GM12878 (cell line): ENCODE results near the gene PRKAB2. TPM values are rescaled to one million over a fixed set of nuclear protein-coding genes. Genes with fewer than 3 reads are reported as not detected.

ENCODE experiments used
- ATAC-seq: fragments of 200-7000 bp; cut with Tn5 transposase; 3 replicates; pipeline ENCODE4 v1.9.1; 2020; ENCODE audit warnings: mild to moderate bottlenecking, moderate library complexity
- BruUV-seq: library from RNA; stranded (reverse); fragments of 400-500 nt; replicated peaks from 2 replicates; lab custom pipeline; 2021; lab: Mats Ljungman, UMichigan
- CTCF ChIA-PET: fragments of 300-600 bp; sonication (Branson Sonifier 250); formaldehyde crosslinking; extraction: SDS; loops from one replicate; lab custom pipeline; 2021; ENCODE audit warnings: inconsistent platforms; lab: Yijun Ruan, JAX
- POLR2A ChIA-PET: fragments of 350-600 bp; formaldehyde crosslinking; extraction: SDS; loops from one replicate; lab custom pipeline; 2021; ENCODE audit warnings: inconsistent platforms; lab: Charles Lee
- RAD21 ChIA-PET: fragments of 300-600 bp; sonication (Branson Sonifier 250); formaldehyde crosslinking; loops from one replicate; lab custom pipeline; 2023; ENCODE audit warnings: antibody characterized with exemption; ENCODE audit not compliant: unreplicated experiment; lab: Charles Lee
- SMC1A ChIA-PET: fragments of 300-600 bp; sonication (Branson Sonifier 250); formaldehyde crosslinking; loops from one replicate; lab custom pipeline; 2023; ENCODE audit not compliant: unreplicated experiment, uncharacterized antibody; lab: Charles Lee
- DNase-seq: peaks from one replicate; pipeline ENCODE4 v3.0.0-alpha.2; 2011; ENCODE audit warnings: low read depth, low spot score
- FAIRE-seq: peaks from 3 replicates; lab custom pipeline; 2011; peaks lifted over from hg19 to GRCh38; lab: Jason Lieb, UNC
- H2AFZ ChIP-seq: 2 replicates; pipeline ENCODE4 v1.6.0; 2011; ENCODE audit warnings: low read depth, low read length, control low read depth; ENCODE audit not compliant: control insufficient read depth
- H3K27ac ChIP-seq: 2 replicates; pipeline ENCODE4 v1.5.1; 2011; ENCODE audit warnings: control low read depth; ENCODE audit not compliant: control insufficient read depth, insufficient read depth
- H3K27me3 ChIP-seq, 2 experiments: replicated peaks in 1 of 2; 2 replicates each; pipeline versions ENCODE4 v1.6.0 to v1.6.1; 2011; ENCODE audit warnings: low read length in 1 of 2; ENCODE audit not compliant: control insufficient read depth in 2 of 2, insufficient read depth in 2 of 2
- H3K36me3 ChIP-seq, 2 experiments: 2 replicates each; pipeline ENCODE4 v1.5.1; 2011; ENCODE audit warnings: low read length in 1 of 2; ENCODE audit not compliant: control insufficient read depth in 2 of 2, insufficient read depth in 2 of 2
- H3K4me1 ChIP-seq: 2 replicates; pipeline ENCODE4 v1.6.1; 2011; ENCODE audit warnings: mild to moderate bottlenecking, low read length, moderate library complexity, mixed read lengths; ENCODE audit not compliant: control insufficient read depth, insufficient read depth
- H3K4me2 ChIP-seq: 2 replicates; pipeline ENCODE4 v1.6.0; 2011; ENCODE audit warnings: control low read depth; ENCODE audit not compliant: control insufficient read depth, insufficient read depth
- H3K4me3 ChIP-seq: fragments of 200-600 bp; sonication (generic); 2 replicates; pipeline ENCODE4 v1.5.1; 2016
- H3K79me2 ChIP-seq: 2 replicates; pipeline ENCODE4 v1.6.0; 2011; ENCODE audit warnings: low read length; ENCODE audit not compliant: control insufficient read depth, insufficient read depth
- H3K9ac ChIP-seq: 2 replicates; pipeline ENCODE4 v1.8.0; 2011; ENCODE audit warnings: low read length, control low read depth, mixed read lengths; ENCODE audit not compliant: control insufficient read depth, insufficient read depth
- H3K9me3 ChIP-seq: replicated peaks from 3 replicates; pipeline ENCODE4 v1.5.1; 2011; ENCODE audit warnings: mild to moderate bottlenecking, low read length; ENCODE audit not compliant: control insufficient read depth, insufficient read depth
- H4K20me1 ChIP-seq: 2 replicates; pipeline ENCODE4 v1.6.0; 2011; ENCODE audit not compliant: control insufficient read depth, insufficient read depth
- BCL11A ChIP-seq: IDR thresholded peaks from 2 replicates; pipeline ENCODE4 v1.6.1; 2011; ENCODE audit warnings: low read depth, low read length
- BHLHE40 ChIP-seq, 2 experiments: fragments of 450-650 bp in 1 of 2; IDR thresholded peaks; 2 replicates each; pipeline ENCODE4 v1.6.1; 2011 to 2017; ENCODE audit warnings: low read depth in 2 of 2, borderline replicate concordance in 1 of 2, improper control_type of control experiment in 1 of 2, low read length in 1 of 2, mild to moderate bottlenecking in 1 of 2
- CBX3 ChIP-seq: fragments of 200-600 bp; sonication (generic); IDR thresholded peaks from 2 replicates; pipeline ENCODE4 v1.6.1; 2016; ENCODE audit warnings: low read depth, borderline replicate concordance
- HDAC2 ChIP-seq: fragments of 200-600 bp; sonication (generic); IDR thresholded peaks from 2 replicates; pipeline ENCODE4 v1.6.1; 2017
- NR2C1 ChIP-seq: fragments of 450-650 bp; IDR thresholded peaks from 2 replicates; pipeline ENCODE4 v1.6.1; 2017; ENCODE audit warnings: antibody characterized with exemption, mild to moderate bottlenecking, moderate library complexity
- NR2F1 ChIP-seq: fragments of 450-650 bp; conservative IDR thresholded peaks from 2 replicates; pipeline ENCODE4 v1.6.1; 2017; ENCODE audit warnings: mild to moderate bottlenecking
- POU2F2 ChIP-seq: IDR thresholded peaks from 3 replicates; pipeline ENCODE4 v1.6.1; 2011; ENCODE audit warnings: low read depth, mild to moderate bottlenecking, low read length, borderline replicate concordance
- ZBED1 ChIP-seq: IDR thresholded peaks from 2 replicates; pipeline ENCODE4 v1.6.1; 2016; ENCODE audit warnings: borderline replicate concordance
- ZNF274 ChIP-seq: IDR thresholded peaks from one replicate; pipeline ENCODE4 v1.8.0; 2011; ENCODE audit not compliant: insufficient read length, insufficient read depth
- ZZZ3 ChIP-seq: IDR thresholded peaks from 2 replicates; pipeline ENCODE4 v1.6.1; 2011; ENCODE audit warnings: low read depth; ENCODE audit not compliant: control insufficient read depth, insufficient read length
- WGBS: methylation state at CpG from one replicate; pipeline ENCODE4 v1.1.6; 2016; ENCODE audit warnings: low lambda C conversion rate; ENCODE audit not compliant: insufficient replicate concordance, insufficient coverage; ENCODE audit errors: missing lambda C conversion rate; 5-methylcytosine and 5-hydroxymethylcytosine counted together
- in situ Hi-C: fragments of 300-500 bp; cut with MboI; formaldehyde crosslinking; loops from 9 replicates; pipeline ENCODE4 v1.14.3; 2018; ENCODE audit warnings: mixed read lengths
- intact Hi-C: fragments of 100-400 bp; cut with micrococcal nuclease; formaldehyde crosslinking; loops from one replicate; pipeline ENCODE4 v1.14.2; 2022; ENCODE audit not compliant: unreplicated experiment
- polyA plus RNA-seq, 11 experiments: library from polyadenylated mRNA; depleted of rRNA in 4 of 11; unstranded in 6 of 11; stranded (reverse) in 5 of 11; fragments of >200 nt; fragmentation: Nextera tagmentation in 4 of 11; fragmentation: Illumina TruSeq in 1 of 11; extraction: Ambion mirVana in 4 of 11; extraction: Trizol in 1 of 11; gene quantifications; 1 replicate in 1 of 11; 2 replicates in 10 of 11; pipeline versions ENCODE4 v1.2.1 to v1.2.3, GENCODE V29; 2011 to 2016; ENCODE audit warnings: inconsistent platforms in 2 of 11, missing spikeins in 2 of 11, low read depth in 1 of 11
- total RNA-seq, 4 experiments: library from RNA; depleted of rRNA in 3 of 4; stranded (reverse); fragments of >200 nt in 3 of 4; fragmentation: Illumina TruSeq in 1 of 4; extraction: Trizol in 1 of 4; gene quantifications; 2 replicates each; pipeline versions ENCODE4 v1.2.1 to v1.2.3, GENCODE V29; 2013 to 2021

The PRKAB2 gene
- total and polyA plus RNA-seq, 10 of the 15 experiments (the other 5 are each of a cell fraction or from before 2014, with no cell fraction given) = 2.2 to 26.4 (median 6.7) TPM

DNA sequence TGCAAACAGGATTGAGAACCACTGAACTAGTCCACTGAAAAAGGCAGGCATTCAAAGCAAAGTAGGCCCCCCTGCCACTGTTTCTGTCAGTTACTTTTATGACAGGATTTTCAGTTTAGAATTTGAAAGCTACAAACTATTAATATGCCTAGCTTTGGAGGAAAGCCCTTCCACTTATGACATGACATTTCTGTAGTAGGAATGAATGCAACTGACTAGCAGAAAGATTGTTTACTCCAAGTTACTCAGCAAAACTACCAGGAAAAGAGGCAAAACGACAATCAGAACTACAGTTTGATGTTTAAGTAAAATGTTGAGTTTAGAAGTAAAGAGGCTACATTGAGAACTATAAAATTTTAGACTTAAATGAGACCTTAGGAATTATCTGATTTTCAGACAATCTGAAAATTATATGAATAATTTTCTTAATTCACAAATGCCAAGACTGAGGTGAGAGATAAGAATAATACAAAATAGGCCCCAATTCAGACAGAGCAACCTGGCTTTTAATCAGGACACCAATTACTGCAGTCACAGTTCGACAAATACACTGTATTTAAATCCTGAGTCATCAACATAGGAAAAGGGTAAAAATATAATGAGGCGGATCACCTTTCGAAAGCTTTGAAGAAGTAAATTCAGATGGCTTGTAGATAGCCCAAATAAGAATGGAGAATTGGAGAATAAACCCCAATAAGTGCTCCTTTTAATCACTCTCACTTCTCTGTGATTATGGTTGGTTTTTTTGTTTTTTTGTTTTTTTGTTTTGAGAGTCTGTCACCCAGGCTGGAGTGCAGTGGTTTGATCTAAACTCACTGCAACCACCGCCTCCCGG, 2.2 kb downstream of the PRKAB2 start:
- DNase-seq = no peak
- Histone ChIP-seq H3K27ac (no peak overlapping the region; the same call in 1 of the 2 replicates), H3K4me3 (peak overlapping the region; percentile 89; the same call in 1 of the 2 replicates), H3K4me1 (no peaks in the 10 kb centered on the region), H3K27me3 (no peaks in the 10 kb centered on the region), H4K20me1 (no peaks in the 10 kb centered on the region), H3K9me3 (no peaks in the 10 kb centered on the region), H2AFZ (no peak overlapping the region), H3K36me3 (peaks cover 0 to 2% of the 10 kb centered on the region in 2 experiments; a peak in 1 of 4 replicates), H3K4me2 (peak overlapping the region; percentile 76), H3K9ac (0 out of 2 replicates have a peak overlapping the region, but pooled peaks have one; percentile 9), H3K79me2 (peaks cover 22% of the 10 kb centered on the region)
- ATAC-seq = no peak
- FAIRE-seq = no peak
- no TSS peak for BruUV-seq
- CTCF ChIA-PET = interaction anchor here (2.4 to 6.1 kb wide), 2 partner anchors 8 to 72 kb away, joined by 13 to 54 read pairs; partner anchors contain the start of gene CHD1L
- POLR2A ChIA-PET = interaction anchor here (1.3 kb wide), 1 partner anchor 73 kb away, joined by 4 read pairs; no protein-coding TSS in a partner anchor
- SMC1A ChIA-PET = interaction anchor here (1.0 to 2.5 kb wide), 2 partner anchors 72 to 74 kb away, joined by 3 to 11 read pairs; partner anchors contain the start of gene CHD1L
- RAD21 ChIA-PET = interaction anchor here (1.1 to 2.3 kb wide), 4 partner anchors 8 to 76 kb away, joined by 3 to 11 read pairs (median 5); partner anchors contain the start of gene CHD1L
- WGBS = 89% methylated on average over 6 of the region's 6 CpGs
- in situ Hi-C loops = loop anchor here (5.0 kb wide), 1 partner anchor 77 kb away; no protein-coding TSS in a partner anchor
- intact Hi-C loops = loop anchor here (5.0 kb wide), 1 partner anchor 57 kb away; the partner anchor contains the start of gene FMO5
- TF ChIP-seq ZNF274 = no peak

DNA sequence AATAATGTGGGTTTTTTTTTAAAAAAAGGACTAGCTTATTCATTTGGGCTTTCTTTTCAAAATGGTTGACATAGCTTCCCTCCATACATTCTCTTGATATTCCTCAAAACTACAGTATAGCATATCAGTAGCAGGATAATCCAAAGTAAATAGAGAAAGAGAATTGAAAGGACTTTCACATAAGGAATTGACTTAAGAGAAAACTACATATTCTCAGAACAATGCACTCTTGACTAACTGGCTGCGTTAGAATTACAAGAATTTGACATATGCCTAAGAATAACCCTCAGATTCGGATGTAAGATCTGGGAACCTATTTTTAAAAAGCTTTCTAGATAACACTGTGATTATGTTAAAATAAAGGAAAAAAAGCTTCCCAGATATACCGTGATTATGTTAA, 3.1 kb downstream of the PRKAB2 start:
- BruUV-seq = TSS peak; percentile 32
- H3K27me3 ChIP-seq = no peaks in the 10 kb centered on the region
- POLR2A ChIA-PET = interaction anchor here (1.3 kb wide), 2 partner anchors 56 to 74 kb away, joined by 3 to 4 read pairs; partner anchors contain the start of gene FMO5
- H3K9me3 ChIP-seq = no peaks in the 10 kb centered on the region
- in situ Hi-C loops (no loop called here), intact Hi-C loops (no loop called here)
- H4K20me1 ChIP-seq = no peaks in the 10 kb centered on the region
- peaks cover 22% of the 10 kb centered on the region for H3K79me2 ChIP-seq
- H2AFZ ChIP-seq = no peak overlapping the region
- no peaks in the 10 kb centered on the region for H3K4me1 ChIP-seq
- H3K4me3 ChIP-seq = no peak overlapping the region
- TF ChIP-seq BHLHE40 (IDR thresholded peaks at IDR 0.05; ENCODE audit: borderline replicate concordance in 1 of 2, low read depth in 2 of 2, low read length in 1 of 2) (no peak), ZZZ3 (no peak), NR2F1 (no peak), NR2C1 (no peak), POU2F2 (no peak), CBX3 (no peak), HDAC2 (no peak), ZBED1 (no peak), BCL11A (no peak)
- H3K36me3 ChIP-seq = peaks cover 0 to 2% of the 10 kb centered on the region in 2 experiments; a peak in 1 of 4 replicates
- H3K9ac ChIP-seq = no peak overlapping the region
- H3K27ac ChIP-seq = no peak overlapping the region
- 82% methylated on average over 3 of the region's 3 CpGs for WGBS
- SMC1A ChIA-PET = interaction anchor here (0.6 to 2.5 kb wide), 4 partner anchors 31 to 348 kb away, joined by 3 to 11 read pairs (median 3); no protein-coding TSS in a partner anchor
- ATAC-seq (no peak), DNase-seq (no peak), FAIRE-seq (no peak)
- CTCF ChIA-PET = interaction anchor here (0.9 to 6.1 kb wide), 3 partner anchors 10 to 103 kb away, joined by 3 to 54 read pairs (median 3); partner anchors contain the start of gene CHD1L
- no peak overlapping the region for H3K4me2 ChIP-seq
- RAD21 ChIA-PET = interaction anchor here (2.3 kb wide), 1 partner anchor 74 kb away, joined by 11 read pairs; the partner anchor contains the start of gene CHD1L
